ENCODE data around the gene CHST2. TPM values are rescaled to one million over a fixed set of nuclear protein-coding genes. Genes with fewer than 3 reads are reported as not detected.

Gene CHST2
- total and polyA plus RNA-seq, 9 donors = 1.2 to 8.0 (median 5.6) TPM

DNA sequence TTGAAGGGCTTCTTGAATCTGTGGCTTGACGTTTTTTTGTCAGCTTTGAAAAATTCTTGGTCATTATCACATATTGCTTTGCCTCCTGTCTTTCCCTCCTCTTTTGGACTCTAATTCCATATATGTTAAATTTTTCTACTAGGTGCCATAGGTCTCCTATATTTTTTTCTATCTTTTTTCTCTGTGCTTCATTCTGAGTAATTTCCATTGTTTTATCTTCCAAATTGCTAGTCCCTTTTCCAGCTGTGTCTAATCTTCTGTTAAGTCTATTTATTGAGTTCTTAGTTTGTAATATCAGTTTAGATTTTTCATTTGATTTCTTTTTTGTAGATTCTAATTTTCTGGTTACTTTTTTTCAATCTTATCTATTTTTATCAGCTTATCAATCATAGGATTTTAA is 53.7 kb downstream of the CHST2 start:
- no peak overlapping the region for H3K4me3 ChIP-seq
- H3K36me3 ChIP-seq = no peaks in the 10 kb centered on the region
- no peak overlapping the region for H3K27ac ChIP-seq
- no peak for DNase-seq
- H3K27me3 ChIP-seq = no peaks in the 10 kb centered on the region
- intact Hi-C loops (cut with DNase I) = no loop called here
- peaks cover 7% of the 10 kb centered on the region for H3K4me1 ChIP-seq (ENCODE audit: insufficient read depth)
- TF ChIP-seq, protein P1, sequence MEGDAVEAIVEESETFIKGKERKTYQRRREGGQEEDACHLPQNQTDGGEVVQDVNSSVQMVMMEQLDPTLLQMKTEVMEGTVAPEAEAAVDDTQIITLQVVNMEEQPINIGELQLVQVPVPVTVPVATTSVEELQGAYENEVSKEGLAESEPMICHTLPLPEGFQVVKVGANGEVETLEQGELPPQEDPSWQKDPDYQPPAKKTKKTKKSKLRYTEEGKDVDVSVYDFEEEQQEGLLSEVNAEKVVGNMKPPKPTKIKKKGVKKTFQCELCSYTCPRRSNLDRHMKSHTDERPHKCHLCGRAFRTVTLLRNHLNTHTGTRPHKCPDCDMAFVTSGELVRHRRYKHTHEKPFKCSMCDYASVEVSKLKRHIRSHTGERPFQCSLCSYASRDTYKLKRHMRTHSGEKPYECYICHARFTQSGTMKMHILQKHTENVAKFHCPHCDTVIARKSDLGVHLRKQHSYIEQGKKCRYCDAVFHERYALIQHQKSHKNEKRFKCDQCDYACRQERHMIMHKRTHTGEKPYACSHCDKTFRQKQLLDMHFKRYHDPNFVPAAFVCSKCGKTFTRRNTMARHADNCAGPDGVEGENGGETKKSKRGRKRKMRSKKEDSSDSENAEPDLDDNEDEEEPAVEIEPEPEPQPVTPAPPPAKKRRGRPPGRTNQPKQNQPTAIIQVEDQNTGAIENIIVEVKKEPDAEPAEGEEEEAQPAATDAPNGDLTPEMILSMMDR (IDR thresholded peaks at IDR 0.05) = no peak
- TF ChIP-seq POLR2A (IDR thresholded peaks at IDR 0.05) = no peak
- no peak for TF ChIP-seq EP300 (IDR thresholded peaks at IDR 0.05)
- 56 to 73% (median 60%) methylated on average over 1 of the region's 1 CpG for WGBS, 3 donors
- no peaks in the 10 kb centered on the region for H3K9me3 ChIP-seq

Other genes with a start within 250 kb of the CHST2 start
- 1 to 10 TPM; 1.5 to 4.9 (median 3.6) TPM for gene PCOLCE2, start 230.7 kb upstream of the CHST2 start, total RNA-seq
- gene PCOLCE2, start 230.7 kb upstream of the CHST2 start, polyA plus RNA-seq = 10 to 100 TPM in 1 of 2 donors, 1 to 10 TPM in 1; 3.2 to 47.9 TPM
- under 1 TPM in 1 of 7 donors, not detected in 6; 0.08 TPM for gene PAQR9, start 156.1 kb upstream of the CHST2 start, total RNA-seq
- gene PAQR9, start 156.1 kb upstream of the CHST2 start, polyA plus RNA-seq = under 1 TPM; 0.04 to 0.07 TPM
- gene U2SURP, start 118.2 kb upstream of the CHST2 start, total RNA-seq = 100 to 1,000 TPM in 1 of 7 donors, 10 to 100 TPM in 6; 82.6 to 117 (median 98.0) TPM
- gene U2SURP, start 118.2 kb upstream of the CHST2 start, polyA plus RNA-seq = 10 to 100 TPM; 32.3 to 61.3 TPM

Data from ovary (tissue), 9 donors.